ENCODE measurements around the gene AFAP1. TPM values are rescaled to one million over a fixed set of nuclear protein-coding genes. Genes with fewer than 3 reads are reported as not detected.

AFAP1 gene
- total and polyA plus RNA-seq, 2 donors (not counting 3 experiments of a cell fraction or from before 2014, with no cell fraction given) = 32.3 to 103 TPM

DNA sequence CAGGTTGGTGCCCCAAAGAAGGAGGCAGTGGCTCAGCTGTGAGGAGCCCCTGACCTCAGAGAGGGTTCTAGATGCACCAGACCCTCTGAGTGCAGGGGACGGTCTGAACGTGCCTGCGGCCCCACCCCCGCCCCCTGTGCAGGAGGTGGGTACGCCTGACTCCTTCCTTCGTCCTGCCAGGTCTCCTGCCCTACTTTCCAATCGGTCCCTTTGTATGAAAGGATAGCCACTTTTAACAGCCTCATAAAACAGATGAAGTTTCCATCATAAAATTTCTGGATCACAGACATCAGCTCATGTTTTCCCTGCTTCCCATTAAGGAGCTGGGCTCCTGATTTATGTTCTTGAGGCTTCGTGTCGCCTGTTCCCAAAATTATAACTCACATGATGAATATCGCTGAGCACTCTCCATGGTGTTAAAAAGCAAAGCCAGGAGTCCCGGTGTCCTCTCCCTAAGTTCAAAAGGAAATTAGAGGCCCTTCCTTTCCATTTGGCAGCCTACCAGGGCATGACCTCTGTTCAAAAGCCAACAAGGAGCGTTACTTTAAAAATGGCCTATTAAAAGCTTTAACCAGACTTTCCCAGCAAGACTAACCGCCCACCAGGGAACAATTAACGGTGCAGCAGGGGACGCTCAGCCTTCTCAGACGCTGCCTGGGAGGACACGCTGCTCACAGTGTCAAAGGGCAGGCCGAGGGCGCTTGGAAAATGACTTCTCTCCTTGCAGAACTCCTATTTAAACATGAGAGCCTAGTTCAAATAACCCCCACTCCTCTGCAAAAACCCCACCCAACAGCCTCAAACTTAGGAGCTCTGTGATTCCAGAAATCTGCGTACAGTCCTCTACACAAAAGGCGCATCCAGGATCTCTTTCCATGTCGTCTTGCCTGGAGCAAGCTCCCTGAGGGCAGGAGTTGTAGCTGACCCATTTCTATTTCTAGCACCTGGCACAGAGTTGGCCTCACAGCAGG is 181.9 kb downstream of the AFAP1 start:
- ChIA-PET CTCF (interaction anchor here (1.0 to 1.6 kb wide), 4 partner anchors 23 to 435 kb away, joined by 3 to 4 read pairs (median 3); no protein-coding TSS in a partner anchor), POLR2A (no interaction called here)
- H3K36me3 ChIP-seq (ENCODE audit: control insufficient read depth in 2 of 2, extremely low read depth in 1 of 2, insufficient read depth in 2 of 2, low read length in 2 of 2) = peaks cover 8 to 25% of the 10 kb centered on the region in 2 experiments
- no peaks in the 10 kb centered on the region for H3K79me2 ChIP-seq (ENCODE audit: control insufficient read depth, insufficient read depth, low read length)
- dilution Hi-C loops (cut with MboI; ENCODE audit: extremely low pct_ligation_motif_present, low sequenced_read_pairs) (no loop called here), intact Hi-C loops (cut with micrococcal nuclease) (no loop called here)
- no peak overlapping the region for H2AFZ ChIP-seq (ENCODE audit: low read depth, low read length)
- peak; percentile 62 for FAIRE-seq
- H3K4me1 ChIP-seq (ENCODE audit: control insufficient read depth, extremely low read depth, insufficient read depth, low read length) = peaks cover 9% of the 10 kb centered on the region
- no peaks in the 10 kb centered on the region for H3K9me1 ChIP-seq (replicated peaks; ENCODE audit: control insufficient read depth, extremely low read depth, insufficient read depth, low read length)
- H3K9me3 ChIP-seq (replicated peaks; ENCODE audit: control insufficient read depth, insufficient read depth, low read length) = no peaks in the 10 kb centered on the region
- no peak overlapping the region for H3K4me2 ChIP-seq (ENCODE audit: insufficient read depth, low read length)
- no peaks in the 10 kb centered on the region for H4K20me1 ChIP-seq (replicated peaks; ENCODE audit: control insufficient read depth, extremely low read depth, insufficient read depth, low read length)
- TF ChIP-seq EZH2 (IDR thresholded peaks at IDR 0.05; ENCODE audit: borderline replicate concordance, low read depth, low read length, severe bottlenecking) = no peak
- TF ChIP-seq POLR2AphosphoS5 (IDR thresholded peaks at IDR 0.05; ENCODE audit: insufficient read depth, low read depth, low read length) = peak; percentile 11
- peak; percentile 27 for DNase-seq (ENCODE audit: low read depth, low spot score)
- no TSS peak for BruUV-seq (replicated peaks)
- no peak overlapping the region for H3K27ac ChIP-seq (ENCODE audit: insufficient read depth, low read depth, low read length)
- no peak overlapping the region for H3K9ac ChIP-seq (replicated peaks; ENCODE audit: extremely low read depth, insufficient read depth, low read length)
- no peak overlapping the region for H3K4me3 ChIP-seq (replicated peaks in 1 of 3; ENCODE audit: insufficient read depth in 1 of 3, low read depth in 1 of 3, low read length in 3 of 3)
- H3K27me3 ChIP-seq (ENCODE audit: control insufficient read depth in 2 of 2, insufficient read depth in 2 of 2, low read length in 2 of 2) = no peaks in the 10 kb centered on the region

DNA sequence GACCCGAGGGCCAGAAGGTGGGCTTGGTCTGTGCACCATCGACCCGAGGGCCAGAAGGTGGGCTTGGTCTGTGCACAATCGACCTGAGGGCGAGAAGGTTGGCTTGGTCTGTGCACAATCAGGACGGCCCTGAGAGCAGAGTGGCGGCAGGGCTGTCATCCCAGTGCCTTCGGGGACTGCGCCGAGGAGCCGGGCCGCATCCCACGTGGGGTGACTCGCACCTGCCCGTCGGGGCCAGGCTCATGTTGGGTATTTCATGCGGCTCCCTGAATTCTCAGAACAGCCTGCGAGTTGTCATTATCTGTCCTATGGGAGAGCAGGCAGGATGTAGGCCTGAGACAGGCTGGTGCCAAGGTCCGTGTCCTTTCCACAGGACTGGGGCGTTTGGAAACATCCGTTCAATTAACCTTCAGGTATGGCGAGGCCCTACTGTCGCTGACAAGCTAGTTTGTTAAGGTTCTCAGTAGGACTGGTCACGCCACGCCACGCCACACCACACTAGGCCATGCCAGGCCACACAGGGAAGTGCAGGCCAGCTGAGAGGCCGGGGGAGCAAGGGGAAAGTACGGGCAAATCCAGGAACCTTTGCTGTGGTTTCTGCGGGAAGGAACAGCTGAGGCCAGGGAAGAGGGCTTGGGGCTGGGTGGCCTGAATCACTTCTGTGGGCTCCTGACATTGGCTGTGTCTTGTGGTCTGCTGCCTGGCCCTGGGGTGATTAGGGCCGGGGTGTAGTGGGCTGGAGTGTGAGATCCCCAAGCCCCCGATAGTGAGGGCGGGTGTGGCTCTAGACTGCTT is 182.9 kb downstream of the AFAP1 start:
- no peak overlapping the region for H3K4me2 ChIP-seq (ENCODE audit: insufficient read depth, low read length)
- POLR2A ChIA-PET = no interaction called here
- no peaks in the 10 kb centered on the region for H4K20me1 ChIP-seq (replicated peaks; ENCODE audit: control insufficient read depth, extremely low read depth, insufficient read depth, low read length)
- DNase-seq (ENCODE audit: low read depth, low spot score) (no peak), FAIRE-seq (no peak)
- H2AFZ ChIP-seq (ENCODE audit: low read depth, low read length) = no peak overlapping the region
- H3K9me3 ChIP-seq (replicated peaks; ENCODE audit: control insufficient read depth, insufficient read depth, low read length) = no peaks in the 10 kb centered on the region
- H3K79me2 ChIP-seq (ENCODE audit: control insufficient read depth, insufficient read depth, low read length) = no peaks in the 10 kb centered on the region
- intact Hi-C loops (cut with micrococcal nuclease) = no loop called here
- H3K27ac ChIP-seq (ENCODE audit: insufficient read depth, low read depth, low read length) = no peak overlapping the region
- BruUV-seq (replicated peaks) = no TSS peak
- CTCF ChIA-PET = interaction anchor here (1.2 kb wide), 2 partner anchors 46 to 436 kb away, joined by 3 read pairs; no protein-coding TSS in a partner anchor
- no peaks in the 10 kb centered on the region for H3K27me3 ChIP-seq (ENCODE audit: control insufficient read depth in 2 of 2, insufficient read depth in 2 of 2, low read length in 2 of 2)
- dilution Hi-C loops (cut with MboI; ENCODE audit: extremely low pct_ligation_motif_present, low sequenced_read_pairs) = no loop called here
- peaks cover 8 to 22% of the 10 kb centered on the region in 2 experiments for H3K36me3 ChIP-seq (ENCODE audit: control insufficient read depth in 2 of 2, extremely low read depth in 1 of 2, insufficient read depth in 2 of 2, low read length in 2 of 2)
- H3K9ac ChIP-seq (replicated peaks; ENCODE audit: extremely low read depth, insufficient read depth, low read length) = no peak overlapping the region
- TF ChIP-seq FOS (IDR thresholded peaks at IDR 0.05; ENCODE audit: borderline replicate concordance, insufficient read depth, low read length) = no peak
- TF ChIP-seq MYC (IDR thresholded peaks at IDR 0.05; ENCODE audit: low read depth, low read length) = no peak
- TF ChIP-seq, protein P1, sequence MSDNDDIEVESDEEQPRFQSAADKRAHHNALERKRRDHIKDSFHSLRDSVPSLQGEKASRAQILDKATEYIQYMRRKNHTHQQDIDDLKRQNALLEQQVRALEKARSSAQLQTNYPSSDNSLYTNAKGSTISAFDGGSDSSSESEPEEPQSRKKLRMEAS (IDR thresholded peaks at IDR 0.05; ENCODE audit: insufficient read depth, insufficient read length) = no peak
- no peak for TF ChIP-seq POLR2AphosphoS5 (IDR thresholded peaks at IDR 0.05; ENCODE audit: insufficient read depth, low read depth, low read length)
- TF ChIP-seq POLR2A (IDR thresholded peaks at IDR 0.05; ENCODE audit: low read depth, low read length) = no peak
- TF ChIP-seq, protein P2, sequence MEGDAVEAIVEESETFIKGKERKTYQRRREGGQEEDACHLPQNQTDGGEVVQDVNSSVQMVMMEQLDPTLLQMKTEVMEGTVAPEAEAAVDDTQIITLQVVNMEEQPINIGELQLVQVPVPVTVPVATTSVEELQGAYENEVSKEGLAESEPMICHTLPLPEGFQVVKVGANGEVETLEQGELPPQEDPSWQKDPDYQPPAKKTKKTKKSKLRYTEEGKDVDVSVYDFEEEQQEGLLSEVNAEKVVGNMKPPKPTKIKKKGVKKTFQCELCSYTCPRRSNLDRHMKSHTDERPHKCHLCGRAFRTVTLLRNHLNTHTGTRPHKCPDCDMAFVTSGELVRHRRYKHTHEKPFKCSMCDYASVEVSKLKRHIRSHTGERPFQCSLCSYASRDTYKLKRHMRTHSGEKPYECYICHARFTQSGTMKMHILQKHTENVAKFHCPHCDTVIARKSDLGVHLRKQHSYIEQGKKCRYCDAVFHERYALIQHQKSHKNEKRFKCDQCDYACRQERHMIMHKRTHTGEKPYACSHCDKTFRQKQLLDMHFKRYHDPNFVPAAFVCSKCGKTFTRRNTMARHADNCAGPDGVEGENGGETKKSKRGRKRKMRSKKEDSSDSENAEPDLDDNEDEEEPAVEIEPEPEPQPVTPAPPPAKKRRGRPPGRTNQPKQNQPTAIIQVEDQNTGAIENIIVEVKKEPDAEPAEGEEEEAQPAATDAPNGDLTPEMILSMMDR (IDR thresholded peaks at IDR 0.05; ENCODE audit: extremely low read depth in 1 of 2, insufficient read depth in 1 of 2, low read depth in 1 of 2, low read length in 2 of 2) = no peak
- no peak for TF ChIP-seq EZH2 (IDR thresholded peaks at IDR 0.05; ENCODE audit: borderline replicate concordance, low read depth, low read length, severe bottlenecking)
- TF ChIP-seq JUN (IDR thresholded peaks at IDR 0.05; ENCODE audit: borderline replicate concordance, insufficient read depth, insufficient read length, low read depth) = no peak
- no peaks in the 10 kb centered on the region for H3K9me1 ChIP-seq (replicated peaks; ENCODE audit: control insufficient read depth, extremely low read depth, insufficient read depth, low read length)
- H3K4me1 ChIP-seq (ENCODE audit: control insufficient read depth, extremely low read depth, insufficient read depth, low read length) = peaks cover 9% of the 10 kb centered on the region
- H3K4me3 ChIP-seq (replicated peaks in 1 of 3; ENCODE audit: insufficient read depth in 1 of 3, low read depth in 1 of 3, low read length in 3 of 3) = no peak overlapping the region
